Measurements from ENCODE around the gene MORN1.
A peak's percentile ranks its signal among the peaks of the same experiment; 100 is the strongest.

Gene MORN1

DNA sequence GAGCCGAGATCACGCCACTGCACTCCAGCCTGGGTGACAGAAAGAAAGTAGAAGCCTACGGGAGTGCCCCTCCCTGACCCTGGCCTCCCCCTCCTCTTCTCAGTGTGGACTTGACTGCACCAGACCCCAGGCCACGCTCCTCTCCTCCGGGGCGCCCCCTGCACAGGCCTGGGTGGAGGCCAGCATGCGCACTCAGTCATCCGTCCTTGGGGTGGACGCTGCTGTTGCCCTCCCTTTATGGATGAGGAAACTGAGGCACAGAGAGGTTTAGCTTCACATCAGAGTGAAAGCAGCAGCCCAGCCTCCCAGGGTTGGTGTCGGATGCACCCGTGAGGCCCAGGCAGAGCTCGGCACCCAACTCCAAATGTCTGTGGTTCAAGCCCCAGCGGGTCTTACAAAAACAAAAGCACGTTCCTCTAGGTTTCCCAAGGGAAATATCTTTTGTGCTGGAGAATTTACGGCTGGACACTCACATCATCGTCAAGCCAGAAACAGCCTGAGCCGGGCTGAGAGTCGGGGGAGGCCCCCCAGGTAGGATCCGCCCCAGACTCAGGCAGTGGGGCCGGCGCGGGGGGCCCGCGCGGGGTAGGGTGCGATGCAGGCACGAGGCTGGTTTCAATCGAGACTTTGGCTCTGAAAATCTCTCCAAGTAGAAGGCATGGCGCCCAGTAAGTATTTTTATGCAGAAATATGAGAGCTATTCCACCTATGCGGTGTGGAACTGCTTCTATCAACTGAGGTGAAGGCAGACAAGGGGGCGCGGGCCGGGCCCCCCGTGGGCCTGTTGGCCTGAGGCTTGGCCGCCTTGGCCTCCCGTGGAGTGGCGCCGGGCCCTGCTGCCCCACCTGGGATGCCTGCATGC lies 36.6 kb downstream of the MORN1 start:
- Histone ChIP-seq H3K36me3 (ENCODE audit: control insufficient read depth, insufficient read depth, low read length) (no peaks in the 10 kb centered on the region), H3K4me1 (ENCODE audit: control insufficient read depth, insufficient read depth, low read length) (peaks cover 9% of the 10 kb centered on the region), H3K27me3 (ENCODE audit: control insufficient read depth, insufficient read depth, low read length) (no peaks in the 10 kb centered on the region), H3K4me3 (ENCODE audit: low read length) (no peak overlapping the region), H3K9ac (ENCODE audit: low read length) (no peak overlapping the region), H3K9me3 (ENCODE audit: control insufficient read depth, low read length) (no peaks in the 10 kb centered on the region)

DNA sequence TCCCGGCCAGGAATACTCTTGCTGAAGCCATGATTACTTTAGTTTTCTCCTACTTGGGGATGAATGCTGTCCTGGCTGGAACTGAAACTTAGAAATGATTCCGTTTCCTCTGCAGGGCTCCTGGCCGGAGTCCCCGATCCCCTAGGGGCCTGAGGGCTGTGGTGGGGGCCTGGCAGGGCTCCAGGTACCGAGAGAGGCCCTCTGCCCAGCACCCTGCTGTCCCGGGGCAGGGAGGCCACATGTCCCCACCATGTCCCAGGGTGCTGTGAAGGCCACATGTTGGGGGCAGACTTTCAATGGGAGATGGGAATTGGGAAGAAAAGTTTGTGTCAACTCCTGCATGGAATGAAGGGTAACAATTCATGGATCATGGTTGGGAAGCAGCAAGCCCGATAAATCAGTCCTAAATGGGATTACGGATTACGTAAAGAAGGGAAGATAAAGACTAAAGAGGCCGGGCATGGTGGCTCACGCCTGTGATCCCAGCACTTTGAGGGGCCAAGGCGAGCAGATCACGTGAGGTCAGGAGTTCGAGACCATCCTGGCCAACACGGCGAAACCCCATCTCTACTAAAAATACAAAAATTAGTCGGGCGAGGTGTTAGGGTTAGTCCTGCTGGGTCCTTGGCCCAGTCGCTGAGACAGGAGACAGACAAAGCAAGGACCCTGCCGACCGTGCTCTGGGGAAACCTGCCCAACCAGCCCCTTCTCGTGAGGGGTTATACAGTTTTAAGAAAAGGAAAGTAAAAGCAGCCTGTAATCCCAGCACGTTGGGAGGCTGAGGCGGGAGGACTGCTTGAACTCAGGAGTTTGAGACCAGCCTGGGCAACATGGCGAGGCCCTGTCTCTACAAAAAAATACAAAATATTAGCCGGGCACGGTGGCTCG lies 37.6 kb downstream of the MORN1 start:
- Histone ChIP-seq H3K27me3 (ENCODE audit: control insufficient read depth, insufficient read depth, low read length) (no peaks in the 10 kb centered on the region), H3K9me3 (ENCODE audit: control insufficient read depth, low read length) (no peaks in the 10 kb centered on the region), H3K4me3 (ENCODE audit: low read length) (no peak overlapping the region), H3K36me3 (ENCODE audit: control insufficient read depth, insufficient read depth, low read length) (no peaks in the 10 kb centered on the region), H3K9ac (ENCODE audit: low read length) (peak overlapping the region; percentile 15), H3K4me1 (ENCODE audit: control insufficient read depth, insufficient read depth, low read length) (peaks cover 9% of the 10 kb centered on the region)

- peaks cover 9% of the 10 kb centered on the region for H3K4me1 ChIP-seq (ENCODE audit: control insufficient read depth, insufficient read depth, low read length)
- no peak overlapping the region for H3K4me3 ChIP-seq (ENCODE audit: low read length)
- H3K36me3 ChIP-seq (ENCODE audit: control insufficient read depth, insufficient read depth, low read length): no peaks in the 10 kb centered on the region
- no peaks in the 10 kb centered on the region for H3K9me3 ChIP-seq (ENCODE audit: control insufficient read depth, low read length)
- H3K27me3 ChIP-seq (ENCODE audit: control insufficient read depth, insufficient read depth, low read length): no peaks in the 10 kb centered on the region
- H3K9ac ChIP-seq (ENCODE audit: low read length): peak overlapping the region; percentile 15
These were observed 38.3 kb downstream of the MORN1 start for GRCh38 chr1:2352897-2353550.

DNA sequence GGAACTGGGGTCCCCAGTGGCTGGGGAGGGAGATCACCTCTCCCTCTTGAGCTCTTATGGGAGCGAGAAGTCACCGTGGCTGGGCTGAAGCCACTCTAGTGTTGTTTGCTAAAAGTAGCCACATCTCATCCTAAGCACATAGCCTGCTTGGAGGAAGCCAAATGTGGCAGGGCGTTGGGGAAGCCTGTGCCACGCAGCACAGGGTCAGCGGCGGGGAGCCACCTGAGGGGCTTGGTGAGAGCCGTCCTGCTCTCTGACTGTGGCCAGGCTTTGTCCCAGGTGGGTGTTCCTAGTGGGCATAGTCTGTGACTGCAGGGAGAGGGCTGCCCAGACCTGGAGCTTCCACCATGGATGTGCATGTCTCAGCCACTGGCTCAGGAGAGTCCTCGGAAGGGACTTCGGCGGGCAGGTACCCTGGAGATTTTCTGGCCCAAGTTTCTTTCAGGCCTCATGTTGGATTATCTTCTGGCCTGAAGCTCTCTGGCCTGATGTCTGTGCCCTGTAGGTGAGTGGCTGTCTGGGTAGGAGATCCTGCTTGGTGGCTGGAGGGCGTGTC lies 38.9 kb downstream of the MORN1 start:
- no peak overlapping the region for H3K4me3 ChIP-seq (ENCODE audit: low read length)
- no peaks in the 10 kb centered on the region for H3K36me3 ChIP-seq (ENCODE audit: control insufficient read depth, insufficient read depth, low read length)
- H3K9ac ChIP-seq (ENCODE audit: low read length): no peak overlapping the region
- peaks cover 9% of the 10 kb centered on the region for H3K4me1 ChIP-seq (ENCODE audit: control insufficient read depth, insufficient read depth, low read length)
- H3K27me3 ChIP-seq (ENCODE audit: control insufficient read depth, insufficient read depth, low read length): no peaks in the 10 kb centered on the region
- H3K9me3 ChIP-seq (ENCODE audit: control insufficient read depth, low read length): no peaks in the 10 kb centered on the region

GRCh38 chr1:2351723-2352122 lies 39.6 kb downstream of the MORN1 start:
- Histone ChIP-seq H3K36me3 (ENCODE audit: control insufficient read depth, insufficient read depth, low read length) (no peaks in the 10 kb centered on the region), H3K9me3 (ENCODE audit: control insufficient read depth, low read length) (no peaks in the 10 kb centered on the region), H3K27me3 (ENCODE audit: control insufficient read depth, insufficient read depth, low read length) (no peaks in the 10 kb centered on the region), H3K9ac (ENCODE audit: low read length) (no peak overlapping the region), H3K4me3 (ENCODE audit: low read length) (no peak overlapping the region), H3K4me1 (ENCODE audit: control insufficient read depth, insufficient read depth, low read length) (peaks cover 9% of the 10 kb centered on the region)

- Histone ChIP-seq H3K4me3 (ENCODE audit: low read length) (no peak overlapping the region), H3K9ac (ENCODE audit: low read length) (no peak overlapping the region), H3K27me3 (ENCODE audit: control insufficient read depth, insufficient read depth, low read length) (no peaks in the 10 kb centered on the region), H3K4me1 (ENCODE audit: control insufficient read depth, insufficient read depth, low read length) (peaks cover 9% of the 10 kb centered on the region), H3K36me3 (ENCODE audit: control insufficient read depth, insufficient read depth, low read length) (no peaks in the 10 kb centered on the region), H3K9me3 (ENCODE audit: control insufficient read depth, low read length) (no peaks in the 10 kb centered on the region)
These were observed 40.3 kb downstream of the MORN1 start for GRCh38 chr1:2350911-2351655.

DNA sequence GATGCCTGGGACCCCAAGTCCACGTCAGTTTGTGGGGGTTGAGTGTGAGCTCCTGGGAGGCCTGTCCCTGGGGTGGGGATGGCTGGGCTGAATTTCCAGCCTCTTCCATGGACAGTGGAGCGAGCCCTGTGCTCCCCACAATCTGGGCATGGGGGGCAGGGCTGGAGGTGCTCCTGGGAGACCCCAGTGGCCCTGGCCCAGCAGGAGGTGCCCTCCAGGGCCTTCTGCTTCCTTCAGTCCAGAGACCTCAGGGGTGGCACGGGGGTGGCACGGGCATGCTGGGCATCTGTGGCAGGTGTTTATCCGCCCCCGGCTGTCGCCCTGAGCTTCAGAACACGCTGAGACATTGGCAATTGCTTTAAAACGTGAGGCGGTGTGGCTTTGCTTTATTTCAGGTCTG lies 40.9 kb downstream of the MORN1 start:
- Histone ChIP-seq H3K36me3 (ENCODE audit: control insufficient read depth, insufficient read depth, low read length) (no peaks in the 10 kb centered on the region), H3K4me3 (ENCODE audit: low read length) (no peak overlapping the region), H3K9me3 (ENCODE audit: control insufficient read depth, low read length) (no peaks in the 10 kb centered on the region), H3K9ac (ENCODE audit: low read length) (no peak overlapping the region), H3K4me1 (ENCODE audit: control insufficient read depth, insufficient read depth, low read length) (peaks cover 9% of the 10 kb centered on the region), H3K27me3 (ENCODE audit: control insufficient read depth, insufficient read depth, low read length) (no peaks in the 10 kb centered on the region)

DNA sequence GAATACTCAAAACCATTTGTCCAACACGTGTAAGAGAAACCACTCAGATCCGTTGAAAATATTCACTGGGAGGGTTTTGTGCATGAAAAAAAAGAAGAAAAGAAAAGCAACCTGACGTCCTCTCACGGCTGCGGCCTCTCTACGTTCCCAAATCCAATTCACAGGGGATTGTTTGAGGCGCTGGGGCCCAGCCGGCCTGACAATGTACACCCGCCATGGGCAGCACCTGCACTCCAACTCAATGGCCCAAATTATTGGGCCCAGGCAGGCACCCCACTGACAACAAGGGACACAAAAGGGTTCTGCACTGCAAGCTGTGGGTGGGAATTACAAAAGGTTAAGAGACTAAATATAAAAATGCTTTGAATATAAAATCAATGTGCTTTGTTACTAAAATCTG lies 41.5 kb downstream of the MORN1 start:
- H3K4me1 ChIP-seq (ENCODE audit: control insufficient read depth, insufficient read depth, low read length): peaks cover 9% of the 10 kb centered on the region
- no peaks in the 10 kb centered on the region for H3K27me3 ChIP-seq (ENCODE audit: control insufficient read depth, insufficient read depth, low read length)
- H3K4me3 ChIP-seq (ENCODE audit: low read length): no peak overlapping the region
- H3K9ac ChIP-seq (ENCODE audit: low read length): no peak overlapping the region
- no peaks in the 10 kb centered on the region for H3K36me3 ChIP-seq (ENCODE audit: control insufficient read depth, insufficient read depth, low read length)
- H3K9me3 ChIP-seq (ENCODE audit: control insufficient read depth, low read length): no peaks in the 10 kb centered on the region

GRCh38 chr1:2348346-2349325 lies 42.7 kb downstream of the MORN1 start:
- no peaks in the 10 kb centered on the region for H3K27me3 ChIP-seq (ENCODE audit: control insufficient read depth, insufficient read depth, low read length)
- no peak overlapping the region for H3K9ac ChIP-seq (ENCODE audit: low read length)
- no peak overlapping the region for H3K4me3 ChIP-seq (ENCODE audit: low read length)
- H3K4me1 ChIP-seq (ENCODE audit: control insufficient read depth, insufficient read depth, low read length): peaks cover 9% of the 10 kb centered on the region
- no peaks in the 10 kb centered on the region for H3K36me3 ChIP-seq (ENCODE audit: control insufficient read depth, insufficient read depth, low read length)
- no peaks in the 10 kb centered on the region for H3K9me3 ChIP-seq (ENCODE audit: control insufficient read depth, low read length)

- H3K4me1 ChIP-seq (ENCODE audit: control insufficient read depth, insufficient read depth, low read length): peaks cover 2% of the 10 kb centered on the region
- H3K4me3 ChIP-seq (ENCODE audit: low read length): no peak overlapping the region
- no peaks in the 10 kb centered on the region for H3K36me3 ChIP-seq (ENCODE audit: control insufficient read depth, insufficient read depth, low read length)
- H3K27me3 ChIP-seq (ENCODE audit: control insufficient read depth, insufficient read depth, low read length): no peaks in the 10 kb centered on the region
- no peaks in the 10 kb centered on the region for H3K9me3 ChIP-seq (ENCODE audit: control insufficient read depth, low read length)
- H3K9ac ChIP-seq (ENCODE audit: low read length): no peak overlapping the region
These were observed 43.5 kb downstream of the MORN1 start for GRCh38 chr1:2347896-2348295.
